Left ventricle myocardium inferior (tissue), 1 donor: ENCODE measurements around the gene TANGO6. TPM values are rescaled to one million over a fixed set of nuclear protein-coding genes. Genes with fewer than 3 reads are reported as not detected.
A peak's percentile ranks its signal among the peaks of the same experiment; 100 is the strongest.

Experiments
- DNase-seq: peaks from one replicate; pipeline ENCODE4 v3.0.0-alpha.2; 2020
- H3K27ac ChIP-seq: fragments of 200-600 bp; replicated peaks from 2 replicates; pipeline ENCODE4 v1.8.0; 2021
- H3K27me3 ChIP-seq: fragments of 200-600 bp; 2 replicates; pipeline ENCODE4 v1.8.0; 2021; ENCODE audit warnings: low read depth
- H3K36me3 ChIP-seq: fragments of 200-600 bp; 2 replicates; pipeline ENCODE4 v1.8.0; 2021
- H3K4me1 ChIP-seq: fragments of 200-600 bp; 2 replicates; pipeline ENCODE4 v1.8.0; 2021
- H3K4me3 ChIP-seq: fragments of 200-600 bp; 2 replicates; pipeline ENCODE4 v1.8.0; 2021; ENCODE audit warnings: mild to moderate bottlenecking, moderate library complexity
- H3K9me3 ChIP-seq: fragments of 200-600 bp; replicated peaks from 2 replicates; pipeline ENCODE4 v1.8.0; 2021
- intact Hi-C: fragments of 100-400 bp; cut with micrococcal nuclease; formaldehyde crosslinking; loops from one replicate; pipeline ENCODE4 v1.11.0; 2022
- total RNA-seq: library from RNA; stranded (reverse); fragmentation: NEBNext Ultra II Directional; extraction: Animal tissue kit (Norgen Biotek cat#: 25700); gene quantifications from one replicate; pipeline ENCODE4 v1.2.1, GENCODE V29; 2021
- TF ChIP-seq, protein P1 (sequence below): fragments of 200-600 bp; IDR thresholded peaks from 2 replicates; pipeline ENCODE4 v1.8.0; 2021; ENCODE audit warnings: antibody characterized with exemption, mild to moderate bottlenecking, borderline replicate concordance
- donor health status: DM: no; HTN: yes; CAD: no; lungs with severe emphysema.

Gene TANGO6
- total RNA-seq, 1 donor from 2014 or later, result 10.5 TPM

GRCh38 chr16:68951991-68952877 is 108.9 kb downstream of the TANGO6 start:
- TF ChIP-seq, protein P1, sequence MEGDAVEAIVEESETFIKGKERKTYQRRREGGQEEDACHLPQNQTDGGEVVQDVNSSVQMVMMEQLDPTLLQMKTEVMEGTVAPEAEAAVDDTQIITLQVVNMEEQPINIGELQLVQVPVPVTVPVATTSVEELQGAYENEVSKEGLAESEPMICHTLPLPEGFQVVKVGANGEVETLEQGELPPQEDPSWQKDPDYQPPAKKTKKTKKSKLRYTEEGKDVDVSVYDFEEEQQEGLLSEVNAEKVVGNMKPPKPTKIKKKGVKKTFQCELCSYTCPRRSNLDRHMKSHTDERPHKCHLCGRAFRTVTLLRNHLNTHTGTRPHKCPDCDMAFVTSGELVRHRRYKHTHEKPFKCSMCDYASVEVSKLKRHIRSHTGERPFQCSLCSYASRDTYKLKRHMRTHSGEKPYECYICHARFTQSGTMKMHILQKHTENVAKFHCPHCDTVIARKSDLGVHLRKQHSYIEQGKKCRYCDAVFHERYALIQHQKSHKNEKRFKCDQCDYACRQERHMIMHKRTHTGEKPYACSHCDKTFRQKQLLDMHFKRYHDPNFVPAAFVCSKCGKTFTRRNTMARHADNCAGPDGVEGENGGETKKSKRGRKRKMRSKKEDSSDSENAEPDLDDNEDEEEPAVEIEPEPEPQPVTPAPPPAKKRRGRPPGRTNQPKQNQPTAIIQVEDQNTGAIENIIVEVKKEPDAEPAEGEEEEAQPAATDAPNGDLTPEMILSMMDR, result no peak
- Histone ChIP-seq H3K27me3 (no peaks in the 10 kb centered on the region), H3K4me1 (peaks cover 18% of the 10 kb centered on the region), H3K27ac (no peak overlapping the region), H3K4me3 (no peak overlapping the region), H3K36me3 (no peaks in the 10 kb centered on the region), H3K9me3 (no peaks in the 10 kb centered on the region)
- intact Hi-C loops, result no loop called here
- no peak for DNase-seq

DNA sequence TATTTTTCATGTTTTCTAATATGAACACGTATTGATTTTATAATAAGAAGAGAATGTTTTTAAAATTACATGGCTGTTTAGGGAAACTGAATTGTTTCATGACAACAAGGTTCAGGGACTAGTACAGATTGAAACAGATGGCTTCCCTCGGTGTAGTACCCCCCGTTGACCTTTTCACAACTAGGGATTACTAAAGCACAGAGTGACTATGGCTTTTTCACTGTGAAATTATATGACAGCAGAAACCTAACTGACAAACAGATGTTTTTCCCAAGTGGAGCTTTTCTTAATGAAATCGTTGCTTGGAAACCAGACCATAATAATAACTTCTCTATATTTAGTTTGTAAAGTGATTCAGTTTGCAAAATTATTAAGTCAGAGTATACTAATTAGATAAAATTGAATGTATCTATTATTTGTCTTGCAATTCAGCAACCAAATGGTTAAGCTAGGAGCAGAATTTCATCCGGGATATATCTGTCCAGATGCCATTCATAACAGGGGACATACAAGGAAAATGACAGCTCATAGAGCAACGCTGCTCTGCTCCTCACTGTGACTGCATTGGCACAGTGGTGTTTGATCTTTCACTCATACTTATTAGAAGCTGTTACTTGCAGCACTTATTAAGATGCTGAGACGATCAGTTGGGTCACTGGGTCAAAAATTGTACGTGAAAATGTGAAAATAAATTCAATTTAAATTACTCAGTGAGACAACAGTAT is 111.7 kb downstream of the TANGO6 start:
- Histone ChIP-seq H3K4me1 (peaks cover 18% of the 10 kb centered on the region), H3K9me3 (no peaks in the 10 kb centered on the region), H3K36me3 (no peaks in the 10 kb centered on the region), H3K27me3 (no peaks in the 10 kb centered on the region), H3K27ac (peak overlapping the region; percentile 23), H3K4me3 (no peak overlapping the region)
- TF ChIP-seq, protein P1, result no peak
- DNase-seq, result no peak
- intact Hi-C loops, result no loop called here

- H3K36me3 ChIP-seq, result no peaks in the 10 kb centered on the region
- peak overlapping the region; percentile 30 for H3K27ac ChIP-seq
- no peak for DNase-seq
- intact Hi-C loops, result no loop called here
- no peaks in the 10 kb centered on the region for H3K9me3 ChIP-seq
- TF ChIP-seq, protein P1, result no peak
- no peaks in the 10 kb centered on the region for H3K27me3 ChIP-seq
- no peak overlapping the region for H3K4me3 ChIP-seq
- peaks cover 16% of the 10 kb centered on the region for H3K4me1 ChIP-seq
These were observed 117.6 kb downstream of the TANGO6 start for GRCh38 chr16:68960910-68961309.

GRCh38 chr16:68961778-68962402 is 118.6 kb downstream of the TANGO6 start:
- H3K27ac ChIP-seq, result peak overlapping the region; percentile 60

GRCh38 chr16:68969338-68969737 is 126.0 kb downstream of the TANGO6 start:
- Histone ChIP-seq H3K36me3 (peaks cover 10% of the 10 kb centered on the region), H3K4me3 (no peak overlapping the region), H3K27ac (no peak overlapping the region), H3K9me3 (no peaks in the 10 kb centered on the region), H3K4me1 (no peaks in the 10 kb centered on the region), H3K27me3 (no peaks in the 10 kb centered on the region)
- no peak for DNase-seq
- TF ChIP-seq, protein P1, result no peak
- intact Hi-C loops, result no loop called here

More at GRCh38 chr16:68961778-68962402, 118.6 kb downstream of the TANGO6 start:
- Histone ChIP-seq H3K4me3 (no peak overlapping the region), H3K4me1 (peaks cover 15% of the 10 kb centered on the region), H3K9me3 (no peaks in the 10 kb centered on the region), H3K27me3 (no peaks in the 10 kb centered on the region), H3K36me3 (no peaks in the 10 kb centered on the region)
- no peak for DNase-seq
- intact Hi-C loops, result no loop called here
- TF ChIP-seq, protein P1, result no peak
